K562 (cell line): ENCODE results near the gene MRPL54. TPM values are rescaled to one million over a fixed set of nuclear protein-coding genes. Genes with fewer than 3 reads are reported as not detected.

Experiments used
- ARID1B ChIP-seq: fragments of 450-650 bp; IDR thresholded peaks from 2 replicates; pipeline ENCODE4 v1.6.1; 2016; ENCODE audit warnings: antibody characterized with exemption, mild to moderate bottlenecking, inconsistent platforms
- CCNT2 ChIP-seq: IDR thresholded peaks from 2 replicates; pipeline ENCODE4 v1.6.1; 2011; ENCODE audit warnings: borderline replicate concordance, low read depth, mild to moderate bottlenecking, moderate library complexity, mixed read lengths, low read length; ENCODE audit not compliant: insufficient read length; ENCODE audit errors: extremely low read depth
- HIVEP1 ChIP-seq: fragments of 250-450 bp; sonication (Bioruptor Pico); IDR thresholded peaks from 2 replicates; pipeline ENCODE4 v1.4.0; 2020; ENCODE audit warnings: mild to moderate bottlenecking
- KDM4B ChIP-seq, 2 experiments: fragments of 450-650 bp in 1 of 2; sonication (generic) in 1 of 2; IDR thresholded peaks; 2 replicates each; pipeline ENCODE4 v1.6.1; 2016 to 2017; ENCODE audit warnings: borderline replicate concordance in 2 of 2, antibody characterized with exemption in 1 of 2, low read depth in 1 of 2, mild to moderate bottlenecking in 1 of 2
- MGA ChIP-seq: fragments of 450-650 bp; IDR thresholded peaks from 2 replicates; pipeline ENCODE4 v1.6.1; 2016; ENCODE audit warnings: mild to moderate bottlenecking, moderate library complexity
- NR4A1 ChIP-seq, 2 experiments: fragments of 250-450 bp in 1 of 2; fragments of 450-650 bp in 1 of 2; sonication (Bioruptor Pico) in 1 of 2; IDR thresholded peaks; 2 replicates each; pipeline versions ENCODE4 v1.4.0 to v1.6.1; 2016 to 2020; ENCODE audit warnings: mild to moderate bottlenecking in 2 of 2, missing compliant biosample characterization in 1 of 2, missing genetic modification characterization in 1 of 2, moderate library complexity in 1 of 2
- POLR2G ChIP-seq: fragments of 200-400 bp; formaldehyde crosslinking; IDR thresholded peaks from 2 replicates; pipeline ENCODE4 v1.6.1; 2017; ENCODE audit warnings: low read depth, mild to moderate bottlenecking, antibody characterized with exemption, low read length, moderate library complexity
- PRDM10 ChIP-seq: fragments of 450-650 bp; IDR thresholded peaks from 2 replicates; pipeline ENCODE4 v1.6.1; 2018; ENCODE audit not compliant: partially characterized antibody
- RAD21 ChIP-seq, 2 experiments: fragments of 250-450 bp in 1 of 2; fragments of 450-650 bp in 1 of 2; sonication (Bioruptor Pico) in 1 of 2; formaldehyde crosslinking in 1 of 2; IDR thresholded peaks in 1 of 2; conservative IDR thresholded peaks in 1 of 2; 2 replicates each; pipeline versions ENCODE4 v1.4.0 to v1.8.0; 2020 to 2022; ENCODE audit warnings: mild to moderate bottlenecking in 2 of 2, moderate library complexity in 1 of 2
- ZNF707 ChIP-seq: fragments of 250-450 bp; sonication (Bioruptor Pico); conservative IDR thresholded peaks from 2 replicates; pipeline ENCODE4 v1.8.0; 2022; ENCODE audit warnings: inconsistent platforms, mild to moderate bottlenecking, moderate library complexity
- polyA plus RNA-seq, 8 experiments: library from polyadenylated mRNA; depleted of rRNA in 4 of 8; stranded (reverse) in 5 of 8; unstranded in 3 of 8; fragments of >200 nt; fragmentation: Nextera tagmentation in 2 of 8; fragmentation: Illumina TruSeq in 1 of 8; extraction: Ambion mirVana in 2 of 8; extraction: Trizol in 1 of 8; gene quantifications; 2 replicates each; pipeline versions ENCODE4 v1.2.1 to v1.2.3, GENCODE V29; 2011 to 2014; ENCODE audit warnings: inconsistent platforms in 1 of 8, missing spikeins in 1 of 8
- total RNA-seq, 7 experiments: library from RNA; depleted of rRNA in 6 of 7; stranded (reverse); fragments of >200 nt in 6 of 7; fragmentation: Illumina TruSeq in 2 of 7; extraction: Trizol in 2 of 7; gene quantifications; 2 replicates each; pipeline versions ENCODE4 v1.2.1 to v1.2.3, GENCODE V29; 2011 to 2021; ENCODE audit warnings: low replicate concordance in 1 of 7

The MRPL54 gene
- total and polyA plus RNA-seq, 9 of the 15 experiments (the other 6 are each of a cell fraction or from before 2014, with no cell fraction given): 3.5 to 120 (median 56.9) TPM

DNA sequence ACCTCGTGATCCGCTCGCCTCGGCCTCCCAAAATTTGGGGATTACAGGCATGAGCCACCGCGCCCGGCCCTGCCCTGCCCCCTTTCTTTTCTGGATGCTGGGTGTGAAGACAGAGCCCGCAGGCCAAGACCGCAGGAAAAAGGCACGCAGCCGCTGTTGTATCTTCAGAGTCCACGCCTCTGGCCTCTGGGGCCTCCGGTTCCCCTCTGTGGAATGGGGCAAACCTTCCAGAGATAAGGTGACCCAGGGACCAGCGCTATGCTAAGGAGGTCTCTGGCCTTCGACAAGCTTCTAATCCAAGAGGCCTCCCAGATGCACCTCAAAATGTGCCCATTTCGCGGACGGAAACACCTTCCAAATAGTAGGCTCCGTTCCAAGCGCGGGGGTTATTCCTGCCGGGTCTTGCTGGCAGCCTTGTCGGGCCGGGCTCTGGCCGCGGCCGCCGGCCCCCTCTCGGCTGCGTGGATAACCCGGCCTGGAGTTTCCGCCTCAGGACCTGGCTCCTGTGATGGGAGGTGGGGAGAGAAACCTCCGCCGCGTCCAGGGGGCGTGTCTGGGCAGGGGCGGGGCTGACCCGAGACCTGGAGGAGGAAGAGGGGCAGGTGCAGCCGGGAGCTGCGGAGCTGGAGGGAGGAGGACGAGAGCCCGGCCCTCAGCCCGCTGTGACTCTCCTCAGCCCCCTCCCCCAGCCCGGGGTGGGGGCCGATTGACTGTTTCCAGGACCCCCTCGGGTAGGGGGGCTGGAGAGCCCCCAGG lies 41.2 kb upstream of the MRPL54 start (continued):
- TF ChIP-seq MGA: no peak
- no peak for TF ChIP-seq NR4A1 (CRISPR knock-in tag; IDR thresholded peaks at IDR 0.05)
- TF ChIP-seq NR4A1 (tag; IDR thresholded peaks at IDR 0.05): peak; percentile 72; the same call in 1 of the 2 replicates
- TF ChIP-seq PRDM10: peak; percentile 30
- TF ChIP-seq ARID1B: no peak; the same call in 1 of the 2 replicates
- TF ChIP-seq POLR2G: peak; percentile 78
- TF ChIP-seq HIVEP1 (CRISPR knock-in tag): no peak
- TF ChIP-seq KDM4B (IDR thresholded peaks at IDR 0.05; ENCODE audit: borderline replicate concordance in 2 of 2, low read depth in 1 of 2): peak in 1 of 2 experiments; percentile 69; a peak in 1 of 4 replicates
- TF ChIP-seq CCNT2: peak; percentile 91
- no peak for TF ChIP-seq RAD21 (CRISPR knock-in tag; conservative IDR thresholded peaks at IDR 0.05 in 1 of 2, IDR thresholded peaks at IDR 0.05 in 1 of 2)
- no peak for TF ChIP-seq ZNF707 (CRISPR knock-in tag)
